HG03039 (cell line): ENCODE data around the gene PLEKHA7.

ENCODE experiments used
- ATAC-seq: cut with Tn5 transposase; IDR thresholded peaks from one replicate; pipeline ENCODE4 v1.9.1; 2021; ENCODE audit warnings: mild to moderate bottlenecking, moderate library complexity; ENCODE audit not compliant: unreplicated experiment

Gene PLEKHA7

GRCh38 chr11:16778876-16779275 is 235.3 kb downstream of the PLEKHA7 start:
- ATAC-seq: no peak

DNA sequence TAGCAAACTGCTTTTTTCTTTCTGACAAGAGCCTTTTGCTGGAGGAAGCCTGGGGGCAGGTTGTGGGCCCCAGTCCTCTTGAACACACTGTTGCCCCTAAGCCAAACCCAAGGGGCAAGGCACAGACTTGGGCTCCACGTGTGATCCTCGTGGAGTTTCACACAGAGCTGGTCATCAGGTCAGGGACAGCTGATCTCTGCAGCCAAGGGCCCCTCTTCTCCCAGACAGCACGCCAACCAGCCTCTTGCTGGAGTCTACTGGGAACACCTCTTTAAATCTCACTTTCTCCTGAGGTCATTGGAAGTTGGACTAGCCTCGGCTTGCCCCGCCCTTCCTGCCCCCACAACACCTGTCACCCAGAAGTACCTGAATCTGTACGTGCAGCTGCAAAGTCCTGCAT is 235.9 kb downstream of the PLEKHA7 start:
- ATAC-seq: no peak

GRCh38 chr11:16777613-16777975 is 236.6 kb downstream of the PLEKHA7 start:
- ATAC-seq: no peak

- no peak for ATAC-seq
Measured at GRCh38 chr11:16776711-16777612, 237.3 kb downstream of the PLEKHA7 start.

DNA sequence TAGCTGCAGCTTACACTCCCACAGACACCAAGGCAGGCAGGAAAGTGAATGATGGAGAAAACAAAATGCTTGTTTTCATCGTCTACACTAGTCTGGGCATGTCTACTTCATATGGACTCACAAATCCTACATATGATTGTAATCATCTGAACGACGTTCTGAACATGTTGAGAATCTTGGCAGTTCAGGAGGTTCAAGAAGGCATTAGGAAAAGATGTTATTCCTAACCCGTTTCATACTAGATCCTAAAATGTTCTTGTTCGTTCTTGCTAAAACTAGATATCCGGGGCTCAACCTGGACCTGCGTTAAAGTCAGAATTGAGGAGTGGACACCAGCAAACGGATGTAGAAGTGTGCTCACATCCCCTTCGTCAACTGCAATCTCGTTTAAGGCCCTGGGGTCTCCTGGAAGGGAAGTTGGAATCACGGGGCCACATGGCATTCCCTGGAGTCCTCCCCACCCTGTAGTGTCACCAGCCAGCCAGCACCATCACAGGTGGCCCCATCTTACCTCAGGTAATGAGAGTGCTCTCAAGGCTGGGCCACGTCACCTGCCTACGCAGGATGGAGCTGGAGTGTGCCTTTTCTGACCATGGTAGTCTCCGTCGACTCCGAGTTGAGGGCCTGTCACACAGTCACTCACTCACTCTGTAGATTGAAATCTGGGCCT is 238.5 kb downstream of the PLEKHA7 start:
- no peak for ATAC-seq

GRCh38 chr11:16774936-16775613 is 239.1 kb downstream of the PLEKHA7 start:
- no peak for ATAC-seq

DNA sequence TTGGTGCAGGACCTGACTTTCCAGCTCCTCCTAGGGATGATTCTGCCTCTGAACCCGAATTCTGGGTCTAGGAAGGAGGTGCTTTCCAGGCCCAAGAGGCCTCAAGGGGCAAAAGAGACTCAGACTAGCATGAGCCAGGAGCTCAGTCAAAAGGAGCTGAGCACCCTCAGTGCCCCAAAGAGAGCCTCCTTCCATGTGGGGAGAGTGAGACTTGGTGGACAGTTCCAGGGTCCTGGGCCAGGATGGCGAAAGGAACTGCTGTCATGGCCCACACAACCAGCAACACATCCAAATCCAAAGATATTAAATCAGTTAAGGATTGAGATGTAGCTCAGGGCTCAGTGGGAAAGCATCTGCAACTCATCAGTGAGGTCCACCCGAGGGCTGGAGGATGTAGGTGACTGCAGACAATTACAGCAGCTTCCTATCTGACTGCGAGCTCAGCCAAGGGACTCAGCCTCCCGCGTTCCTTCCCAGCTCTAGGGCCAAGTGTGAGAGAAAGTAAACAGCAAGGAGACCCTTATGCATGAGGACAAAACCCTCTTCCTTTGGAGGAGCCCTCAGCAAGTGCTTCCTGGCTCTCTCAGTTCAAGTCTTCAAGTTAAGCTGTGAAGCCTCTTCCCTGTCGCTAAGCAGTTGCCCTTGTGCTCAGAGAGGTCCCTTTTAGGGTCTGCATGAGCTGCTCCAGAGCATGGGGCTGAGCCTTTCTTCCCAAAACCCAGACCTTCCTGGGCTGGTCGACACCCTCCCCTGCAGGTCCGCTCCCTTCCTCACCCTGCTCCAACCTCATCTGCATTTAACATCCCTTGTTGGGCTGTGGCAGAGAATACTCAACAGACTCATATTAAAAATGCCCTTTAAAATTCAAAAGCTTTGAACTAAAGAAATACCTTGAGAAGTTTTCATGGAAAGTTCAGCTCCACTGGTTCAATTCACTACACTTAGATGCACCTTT is 240.0 kb downstream of the PLEKHA7 start:
- ATAC-seq: no peak

GRCh38 chr11:16772141-16772512 is 242.1 kb downstream of the PLEKHA7 start:
- ATAC-seq: no peak

- ATAC-seq: no peak
Measured at GRCh38 chr11:16771350-16772140, 242.7 kb downstream of the PLEKHA7 start.

DNA sequence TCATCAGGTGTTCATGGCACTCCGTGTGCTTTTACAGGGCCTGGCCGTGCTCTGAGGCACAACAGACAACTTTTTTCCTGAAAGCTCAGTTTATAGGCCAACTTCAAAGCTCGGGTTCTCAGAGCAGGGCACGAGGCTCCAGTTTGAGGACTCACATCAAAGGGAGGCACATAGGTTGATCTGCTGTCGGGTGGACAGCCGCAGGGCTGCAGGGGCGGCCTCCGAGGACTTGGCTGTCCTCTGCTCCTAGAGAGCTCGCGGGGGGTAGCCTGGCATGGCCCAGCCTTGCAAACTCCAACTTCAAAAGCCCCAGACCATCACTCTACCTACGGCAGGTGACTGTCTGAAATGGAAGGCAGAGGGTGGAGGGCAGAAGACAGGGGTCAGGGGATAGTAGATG is 244.2 kb downstream of the PLEKHA7 start:
- ATAC-seq: no peak

DNA sequence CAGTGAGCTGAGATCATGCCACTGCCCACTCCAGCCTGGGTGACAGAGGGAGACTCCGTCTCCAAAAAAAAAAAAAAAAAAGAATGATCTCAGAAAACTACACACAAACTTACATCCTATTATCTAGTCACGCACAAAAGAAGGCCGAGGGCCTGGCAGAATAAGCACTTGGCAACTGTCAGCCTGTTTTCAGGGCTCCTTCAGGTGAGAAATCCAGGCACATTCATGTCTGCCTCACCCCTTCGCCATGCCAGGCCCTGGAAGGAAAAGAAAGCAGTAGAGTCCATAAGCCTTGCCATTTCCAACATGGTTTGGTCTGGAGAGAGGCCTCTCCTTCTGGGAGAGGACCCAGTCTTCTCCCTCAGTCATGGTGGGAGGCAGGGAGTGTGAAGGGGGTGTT is 244.8 kb downstream of the PLEKHA7 start:
- ATAC-seq: no peak

DNA sequence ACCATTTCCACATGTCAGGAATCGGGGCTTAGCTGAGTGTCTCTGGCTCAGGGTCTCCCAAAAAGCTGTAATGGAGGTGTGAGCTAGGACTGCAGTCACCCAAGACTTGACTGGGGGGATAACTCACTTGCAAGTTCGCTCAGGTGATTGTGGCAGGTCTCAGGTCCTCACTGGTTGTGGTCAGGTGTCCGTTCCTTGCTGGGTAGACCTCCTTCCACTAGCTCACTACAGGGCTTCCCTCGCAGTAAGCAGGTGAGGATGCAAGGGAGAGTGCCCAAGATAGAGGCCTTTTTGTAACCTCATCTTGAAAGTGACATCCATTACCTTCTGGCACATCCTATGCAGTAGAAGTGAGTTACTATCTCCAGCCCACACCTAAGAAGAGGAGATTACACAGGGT is 246.3 kb downstream of the PLEKHA7 start:
- no peak for ATAC-seq

GRCh38 chr11:16767137-16767536 is 247.1 kb downstream of the PLEKHA7 start:
- ATAC-seq: no peak

GRCh38 chr11:16764888-16765287 is 249.3 kb downstream of the PLEKHA7 start:
- ATAC-seq: no peak

GRCh38 chr11:16763746-16764145 is 250.5 kb downstream of the PLEKHA7 start:
- no peak for ATAC-seq

DNA sequence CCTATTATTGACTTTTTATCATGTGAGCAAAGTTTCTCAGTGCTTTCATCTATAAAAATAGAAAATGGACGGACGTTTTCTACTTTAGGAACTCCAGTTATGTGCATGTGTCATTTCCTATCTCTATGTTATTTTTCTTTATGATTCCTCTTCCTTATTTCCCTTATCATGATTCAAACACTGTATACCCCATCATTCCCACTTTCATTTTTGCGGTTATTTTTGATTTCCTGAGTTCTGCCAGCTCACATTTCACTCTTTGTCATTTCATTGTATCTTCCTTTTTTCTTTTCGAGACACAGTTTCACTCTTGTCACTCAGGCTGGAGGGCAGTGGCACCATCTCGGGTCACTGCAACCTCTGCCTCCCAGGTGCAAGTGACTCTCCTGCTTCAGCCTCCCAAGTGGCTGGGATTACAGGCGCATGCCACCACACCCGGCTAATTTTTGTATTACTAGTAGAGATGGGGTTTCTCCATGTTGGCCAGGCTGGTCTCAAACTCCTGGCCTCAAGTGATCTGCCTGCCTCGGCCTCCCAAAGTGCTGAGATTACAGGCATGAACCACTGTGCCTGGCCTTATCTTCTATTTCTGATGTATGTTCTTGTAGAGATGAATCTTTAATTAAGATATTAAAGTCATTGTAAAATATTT is 254.2 kb downstream of the PLEKHA7 start:
- ATAC-seq: no peak

DNA sequence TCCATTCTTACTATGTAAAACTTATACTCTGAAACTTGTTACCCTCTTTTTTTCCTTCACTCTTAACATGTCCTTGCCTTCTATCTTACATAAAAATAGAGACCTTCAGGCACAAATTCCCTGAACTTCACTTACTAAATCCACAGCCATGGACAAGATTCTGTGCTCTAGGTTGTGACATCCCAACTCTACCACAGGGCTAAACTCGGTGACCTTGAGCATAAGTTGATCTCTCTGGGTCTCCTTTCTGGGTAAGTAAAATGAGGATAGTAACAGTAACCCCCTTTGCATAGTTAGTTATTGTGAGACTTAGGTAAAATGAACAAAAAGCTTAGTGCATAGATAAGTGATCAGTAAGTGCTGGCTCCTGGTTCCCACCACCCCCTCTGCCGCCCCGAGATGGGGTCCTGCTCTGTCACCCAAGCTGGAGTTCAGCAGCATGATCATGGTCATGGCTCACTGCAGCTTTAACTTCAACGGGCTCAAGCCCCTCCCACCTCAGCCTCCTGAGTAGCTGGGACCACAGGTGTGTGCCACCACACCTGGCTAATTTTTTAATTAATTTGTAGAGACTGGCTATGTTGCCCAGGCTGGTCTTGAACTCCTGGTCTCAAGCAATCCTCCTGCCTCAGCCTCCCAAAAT is 255.7 kb downstream of the PLEKHA7 start:
- ATAC-seq: no peak

GRCh38 chr11:16750417-16750816 is 263.8 kb downstream of the PLEKHA7 start:
- ATAC-seq: no peak

- no peak for ATAC-seq
Measured at GRCh38 chr11:16749666-16750065, 264.5 kb downstream of the PLEKHA7 start.
